Mesenchymal stem cell (in vitro differentiated cells and primary cell): Measurements from ENCODE around the gene CATSPERZ. TPM values are rescaled to one million over a fixed set of nuclear protein-coding genes. Genes with fewer than 3 reads are reported as not detected.

Experiments
- DNase-seq: peaks from one replicate; pipeline ENCODE4 v3.0.0-alpha.2; 2013
- H2AFZ ChIP-seq: one replicate; pipeline ENCODE4 v1.6.1; 2013; ENCODE audit warnings: low read depth, mild to moderate bottlenecking, control low read depth, inconsistent platforms, low read length, moderate library complexity
- H2AK5ac ChIP-seq: 2 replicates; pipeline ENCODE4 v1.6.1; 2013; ENCODE audit warnings: low read length, moderate library complexity, mild to moderate bottlenecking, inconsistent platforms; ENCODE audit not compliant: severe bottlenecking
- H2BK120ac ChIP-seq: one replicate; pipeline ENCODE4 v1.6.1; 2013; ENCODE audit warnings: low read depth, mild to moderate bottlenecking, inconsistent platforms, low read length, moderate library complexity
- H2BK12ac ChIP-seq, 2 experiments: one replicate each; pipeline ENCODE4 v1.6.1; 2013; ENCODE audit warnings: inconsistent platforms in 2 of 2, low read length in 2 of 2, mild to moderate bottlenecking in 2 of 2, moderate library complexity in 2 of 2, control low read depth in 1 of 2
- H2BK15ac ChIP-seq: one replicate; pipeline ENCODE4 v1.6.1; 2013; ENCODE audit warnings: mild to moderate bottlenecking, low read depth, inconsistent platforms; ENCODE audit not compliant: poor library complexity, severe bottlenecking
- H2BK5ac ChIP-seq: 2 replicates; pipeline ENCODE4 v1.6.1; 2013; ENCODE audit warnings: low read depth, mild to moderate bottlenecking, low read length, control low read depth, inconsistent platforms; ENCODE audit not compliant: poor library complexity, severe bottlenecking
- H3K14ac ChIP-seq, 2 experiments: one replicate each; pipeline ENCODE4 v1.6.1; 2013; ENCODE audit warnings: inconsistent platforms in 2 of 2, low read length in 2 of 2, control low read depth in 1 of 2, mild to moderate bottlenecking in 1 of 2, moderate library complexity in 1 of 2
- H3K18ac ChIP-seq, 2 experiments: one replicate each; pipeline ENCODE4 v1.6.1; 2013; ENCODE audit warnings: inconsistent platforms in 2 of 2, low read length in 2 of 2, control low read depth in 1 of 2, low read depth in 1 of 2, mild to moderate bottlenecking in 1 of 2
- H3K23ac ChIP-seq, 2 experiments: one replicate each; pipeline ENCODE4 v1.6.1; 2013; ENCODE audit warnings: inconsistent platforms in 2 of 2, low read length in 2 of 2, mild to moderate bottlenecking in 2 of 2, moderate library complexity in 2 of 2, control low read depth in 1 of 2
- H3K27ac ChIP-seq: 2 replicates; pipeline ENCODE4 v1.5.1; 2013; ENCODE audit warnings: mild to moderate bottlenecking, moderate library complexity, low read length, control low read depth, inconsistent platforms; ENCODE audit not compliant: poor library complexity, severe bottlenecking
- H3K27me3 ChIP-seq, 2 experiments: 2 replicates each; pipeline versions ENCODE4 v1.6.1 to v1.7.0; 2013; ENCODE audit warnings: low read length in 2 of 2, mild to moderate bottlenecking in 2 of 2, moderate library complexity in 2 of 2, control low read depth in 1 of 2, inconsistent platforms in 1 of 2; ENCODE audit not compliant: control insufficient read depth in 1 of 2, insufficient read depth in 1 of 2
- H3K36me3 ChIP-seq, 2 experiments: 2 replicates each; pipeline versions ENCODE4 v1.6.1 to v1.7.0; 2013; ENCODE audit warnings: low read length in 2 of 2, control low read depth in 1 of 2, inconsistent platforms in 1 of 2, low read depth in 1 of 2, mild to moderate bottlenecking in 1 of 2; ENCODE audit not compliant: insufficient read depth in 2 of 2, control insufficient read depth in 1 of 2
- H3K4ac ChIP-seq, 2 experiments: one replicate each; pipeline ENCODE4 v1.6.1; 2013; ENCODE audit warnings: inconsistent platforms in 2 of 2, low read length in 2 of 2, mild to moderate bottlenecking in 2 of 2, moderate library complexity in 2 of 2, control low read depth in 1 of 2, low read depth in 1 of 2
- H3K4me1 ChIP-seq: 2 replicates; pipeline ENCODE4 v1.6.1; 2013; ENCODE audit warnings: low read depth, low read length, control low read depth; ENCODE audit not compliant: control insufficient read depth, insufficient read depth
- H3K4me2 ChIP-seq: 2 replicates; pipeline ENCODE4 v1.6.1; 2013; ENCODE audit warnings: low read length, mild to moderate bottlenecking, inconsistent platforms; ENCODE audit not compliant: poor library complexity, severe bottlenecking
- H3K4me3 ChIP-seq, 2 experiments: 2 replicates each; pipeline versions ENCODE4 v1.5.1 to v1.7.0; 2013; ENCODE audit warnings: low read length in 2 of 2, mild to moderate bottlenecking in 2 of 2, control low read depth in 1 of 2, low read depth in 1 of 2; ENCODE audit not compliant: insufficient read depth in 1 of 2
- H3K79me1 ChIP-seq: replicated peaks from 2 replicates; pipeline ENCODE4 v1.6.1; 2013; ENCODE audit warnings: mild to moderate bottlenecking, control low read depth, low read length, inconsistent platforms; ENCODE audit not compliant: poor library complexity, severe bottlenecking
- H3K9ac ChIP-seq: 2 replicates; pipeline ENCODE4 v1.7.0; 2013; ENCODE audit warnings: mild to moderate bottlenecking, low read length, moderate library complexity
- H3K9me3 ChIP-seq: 2 replicates; pipeline ENCODE4 v1.7.0; 2013; ENCODE audit warnings: mild to moderate bottlenecking, low read length; ENCODE audit not compliant: control insufficient read depth
- H4K8ac ChIP-seq: one replicate; pipeline ENCODE4 v1.6.1; 2013; ENCODE audit warnings: inconsistent platforms, mild to moderate bottlenecking, low read length, moderate library complexity
- H4K91ac ChIP-seq: one replicate; pipeline ENCODE4 v1.6.1; 2013; ENCODE audit warnings: mild to moderate bottlenecking, low read length, inconsistent platforms
- WGBS: methylation state at CpG from one replicate; pipeline ENCODE4 v1.1.7; 2013; ENCODE audit warnings: mixed read lengths; 5-methylcytosine and 5-hydroxymethylcytosine counted together
- polyA plus RNA-seq, 2 experiments: library from polyadenylated mRNA; stranded (reverse); fragments of 200-250 nt; gene quantifications; one replicate each; pipeline ENCODE4 v1.2.3, GENCODE V29; 2013

Gene CATSPERZ
- 0.18 TPM for polyA plus RNA-seq (2013, experiment 1 of 2)
- 0.12 TPM for polyA plus RNA-seq (2013, experiment 2 of 2)

GRCh38 chr11:64299847-64300648, at the start of gene CATSPERZ:
TSS of gene CATSPERZ (plus strand) at chr11:64300358. CDS start at chr11:64300411, 53 bp downstream.
- H2AFZ ChIP-seq = peak within 1 kb of the TSS; percentile 62
- H2BK12ac ChIP-seq = peak within 1 kb of the TSS in 1 of 2 experiments; percentile 25
- no peak for DNase-seq
- H2BK5ac ChIP-seq = no peak within 1 kb of the TSS
- H3K4ac ChIP-seq = peak within 1 kb of the TSS in 1 of 2 experiments; percentile 43
- H3K9ac ChIP-seq = peak within 1 kb of the TSS; percentile 75
- peak within 1 kb of the TSS in 1 of 2 experiments; percentile 81 for H3K23ac ChIP-seq
- no peak within 1 kb of the TSS for H2BK120ac ChIP-seq
- H3K79me1 ChIP-seq = no peaks in the 10 kb centered on the region
- peak within 1 kb of the TSS; percentile 55 for H2BK15ac ChIP-seq
- no peak within 1 kb of the TSS for H3K27ac ChIP-seq
- H2AK5ac ChIP-seq = no peak within 1 kb of the TSS
- H3K9me3 ChIP-seq = no peaks in the 10 kb centered on the region
- H3K4me2 ChIP-seq = peak within 1 kb of the TSS; percentile 75
- H3K14ac ChIP-seq = peak within 1 kb of the TSS in 1 of 2 experiments; percentile 53
- H3K18ac ChIP-seq = peak within 1 kb of the TSS in 1 of 2 experiments; percentile 63
- peaks cover 54 to 56% of the 10 kb centered on the region in 2 experiments for H3K27me3 ChIP-seq
- peak within 1 kb of the TSS; percentile 12 for H4K8ac ChIP-seq
- peaks cover 24% of the 10 kb centered on the region for H3K4me1 ChIP-seq
- WGBS = 8% methylated on average over 47 of the region's 54 CpGs
- peak within 1 kb of the TSS; percentile 39 to 67 for H3K4me3 ChIP-seq
- H3K36me3 ChIP-seq = no peaks in the 10 kb centered on the region
- H4K91ac ChIP-seq = peak within 1 kb of the TSS; percentile 34

GRCh38 chr11:64250415-64251015, 49.6 kb upstream of the CATSPERZ start:
- H3K9ac ChIP-seq = peak overlapping the region; percentile 76
- H3K36me3 ChIP-seq = peaks cover 9 to 17% of the 10 kb centered on the region in 2 experiments
- H3K79me1 ChIP-seq = peaks cover 23% of the 10 kb centered on the region

GRCh38 chr11:64251016-64251752, 49.0 kb upstream of the CATSPERZ start, which contains the start of gene PLCB3:
TSS of gene PLCB3 (plus strand) at chr11:64251530. CDS start at chr11:64251650, 120 bp downstream.
- Histone ChIP-seq H3K79me1 (peaks cover 26% of the 10 kb centered on the region), H3K18ac (peak within 1 kb of the TSS; percentile 40 to 71), H3K27ac (no peak within 1 kb of the TSS), H2BK15ac (peak within 1 kb of the TSS; percentile 60), H3K4me2 (peak within 1 kb of the TSS; percentile 95), H2AFZ (peak within 1 kb of the TSS; percentile 89), H4K8ac (peak within 1 kb of the TSS; percentile 93), H2BK12ac (peak within 1 kb of the TSS; percentile 38 to 58), H3K9me3 (no peaks in the 10 kb centered on the region), H2BK120ac (peak within 1 kb of the TSS; percentile 42), H3K14ac (peak within 1 kb of the TSS; percentile 28 to 96), H3K4ac (peak within 1 kb of the TSS; percentile 39 to 85), H3K4me1 (peaks cover 35% of the 10 kb centered on the region), H4K91ac (peak within 1 kb of the TSS; percentile 61), H3K9ac (peak within 1 kb of the TSS; percentile 91), H3K23ac (no peak within 1 kb of the TSS), H3K4me3 (peak within 1 kb of the TSS; percentile 78 to 85), H2BK5ac (no peak within 1 kb of the TSS), H2AK5ac (peak within 1 kb of the TSS; percentile 38), H3K36me3 (peaks cover 15 to 24% of the 10 kb centered on the region in 2 experiments), H3K27me3 (no peaks in the 10 kb centered on the region)
- DNase-seq = peak; percentile 44
- 2% methylated on average over 39 of the region's 75 CpGs for WGBS

More at GRCh38 chr11:64250415-64251015, 49.6 kb upstream of the CATSPERZ start:
- Histone ChIP-seq H4K8ac (peak overlapping the region; percentile 93), H2AFZ (peak overlapping the region; percentile 89), H2BK120ac (no peak overlapping the region), H3K23ac (no peak overlapping the region), H3K4ac (peak overlapping the region in 1 of 2 experiments; percentile 43), H3K4me3 (peak overlapping the region; percentile 64 to 77), H2BK5ac (no peak overlapping the region), H3K14ac (peak overlapping the region in 1 of 2 experiments; percentile 27), H2AK5ac (no peak overlapping the region), H3K4me1 (peaks cover 37% of the 10 kb centered on the region), H2BK15ac (peak overlapping the region; percentile 60), H3K27me3 (no peaks in the 10 kb centered on the region), H3K27ac (no peak overlapping the region), H3K9me3 (no peaks in the 10 kb centered on the region), H3K4me2 (peak overlapping the region; percentile 95), H2BK12ac (no peak overlapping the region), H3K18ac (peak overlapping the region; percentile 18 to 67), H4K91ac (peak overlapping the region; percentile 61)
- WGBS = 12% methylated on average over 13 of the region's 13 CpGs
- peak; percentile 43 for DNase-seq
